NOMO-1 treated with dmso at 0.1 percent for 144 hours (cell line): ENCODE results near the gene RAB44.

Source experiments
- DNase-seq: peaks from one replicate; lab custom pipeline; 2025; ENCODE audit not compliant: unreplicated experiment; lab: John Stamatoyannopoulos, UW

The RAB44 gene

GRCh38 chr6:36769676-36770499, 72.3 kb downstream of the RAB44 start:
- DNase-seq = no peak

- no peak for DNase-seq
These were observed 73.5 kb downstream of the RAB44 start for GRCh38 chr6:36771145-36771544.

GRCh38 chr6:36772397-36772796, 74.8 kb downstream of the RAB44 start:
- no peak for DNase-seq

- DNase-seq = no peak
These were observed 76.7 kb downstream of the RAB44 start for GRCh38 chr6:36774331-36774730.

GRCh38 chr6:36776167-36776566, 78.5 kb downstream of the RAB44 start:
- DNase-seq = no peak

- no peak for DNase-seq
These were observed 80.2 kb downstream of the RAB44 start for GRCh38 chr6:36777801-36778200.

- no peak for DNase-seq
These were observed 81.6 kb downstream of the RAB44 start for GRCh38 chr6:36779227-36779626.

GRCh38 chr6:36780442-36781177, 83.0 kb downstream of the RAB44 start:
- DNase-seq = peak; percentile 78

GRCh38 chr6:36781669-36782068, 84.0 kb downstream of the RAB44 start:
- no peak for DNase-seq
